Mesendoderm (in vitro differentiated cells): Measurements from ENCODE around the gene PTPRF.

Experiments used
- DNase-seq: peaks from one replicate; pipeline ENCODE4 v3.0.0; 2013
- H2AK5ac ChIP-seq: 2 replicates; pipeline ENCODE4 v1.6.1; 2013; ENCODE audit warnings: low read length, inconsistent platforms
- H2BK120ac ChIP-seq: 2 replicates; pipeline ENCODE4 v1.6.1; 2013; ENCODE audit warnings: low read depth, mild to moderate bottlenecking, low read length, moderate library complexity, mixed read lengths
- H2BK15ac ChIP-seq: replicated peaks from 2 replicates; pipeline ENCODE4 v1.6.1; 2013; ENCODE audit warnings: low read depth, mild to moderate bottlenecking, moderate library complexity
- H2BK5ac ChIP-seq: 2 replicates; pipeline ENCODE4 v1.6.1; 2013; ENCODE audit warnings: low read length, inconsistent platforms
- H3K18ac ChIP-seq: 2 replicates; pipeline ENCODE4 v1.6.1; 2013; ENCODE audit warnings: mild to moderate bottlenecking, low read length, mixed read lengths
- H3K23ac ChIP-seq: one replicate; pipeline ENCODE4 v1.6.1; 2013; ENCODE audit warnings: low read length
- H3K27ac ChIP-seq: 2 replicates; pipeline ENCODE4 v1.5.1; 2013; ENCODE audit warnings: low read depth, mild to moderate bottlenecking, inconsistent platforms, low read length, moderate library complexity
- H3K27me3 ChIP-seq: 2 replicates; pipeline ENCODE4 v1.6.1; 2013; ENCODE audit warnings: low read length, control low read depth, mild to moderate bottlenecking, inconsistent platforms; ENCODE audit not compliant: insufficient read depth, poor library complexity
- H3K36me3 ChIP-seq: 2 replicates; pipeline ENCODE4 v1.6.1; 2013; ENCODE audit warnings: low read length, inconsistent platforms; ENCODE audit not compliant: control insufficient read depth, insufficient read depth
- H3K4ac ChIP-seq: one replicate; pipeline ENCODE4 v1.6.1; 2013; ENCODE audit warnings: low read depth, mild to moderate bottlenecking, low read length, moderate library complexity
- H3K4me1 ChIP-seq: 2 replicates; pipeline ENCODE4 v1.6.1; 2013; ENCODE audit warnings: low read depth, low read length, inconsistent platforms; ENCODE audit not compliant: control insufficient read depth
- H3K4me2 ChIP-seq: 2 replicates; pipeline ENCODE4 v1.6.1; 2013; ENCODE audit warnings: low read length
- H3K4me3 ChIP-seq: 2 replicates; pipeline ENCODE4 v1.5.1; 2013; ENCODE audit warnings: mild to moderate bottlenecking, low read length
- H3K56ac ChIP-seq: one replicate; pipeline ENCODE4 v1.6.1; 2013; ENCODE audit warnings: low read length
- H3K79me1 ChIP-seq: 2 replicates; pipeline ENCODE4 v1.6.1; 2013; ENCODE audit warnings: low read length, inconsistent platforms
- H3K79me2 ChIP-seq: 2 replicates; pipeline ENCODE4 v1.6.1; 2013; ENCODE audit warnings: mild to moderate bottlenecking, low read length; ENCODE audit not compliant: control insufficient read depth, insufficient read depth
- H3K9ac ChIP-seq: 2 replicates; pipeline ENCODE4 v1.6.1; 2013; ENCODE audit warnings: low read length, inconsistent platforms
- H4K5ac ChIP-seq: one replicate; pipeline ENCODE4 v1.6.1; 2013; ENCODE audit warnings: low read length
- H4K8ac ChIP-seq: one replicate; pipeline ENCODE4 v1.6.1; 2013; ENCODE audit warnings: low read depth, mild to moderate bottlenecking, control low read depth, low read length, moderate library complexity
- WGBS: extraction: QIAGEN DNeasy Blood & Tissue Kit; methylation state at CpG from one replicate; pipeline ENCODE4 v1.1.7; 2013; ENCODE audit warnings: low lambda C conversion rate, missing lambda C conversion rate; ENCODE audit not compliant: insufficient coverage; ENCODE audit errors: extremely low coverage; 5-methylcytosine and 5-hydroxymethylcytosine counted together

The PTPRF gene

DNA sequence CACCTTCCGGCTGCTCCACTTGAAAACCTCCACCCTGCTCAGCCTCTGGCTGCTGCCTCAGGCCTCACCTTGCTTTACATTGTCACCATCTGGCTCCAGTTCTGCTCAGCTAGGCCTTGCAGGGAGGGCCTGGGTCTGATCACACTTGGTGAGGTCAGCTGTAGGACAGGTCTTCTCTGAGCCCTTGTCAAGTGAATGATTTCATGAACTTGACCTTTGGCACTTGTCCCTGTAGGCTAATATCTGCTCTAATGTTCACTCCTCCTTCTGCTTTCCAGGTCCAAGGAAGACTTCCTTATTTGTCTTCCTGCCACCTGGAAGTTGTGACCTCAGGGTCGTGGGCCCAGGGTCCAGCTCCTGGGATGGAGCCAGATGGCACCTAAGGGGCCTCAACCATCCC, 41.4 kb downstream of the PTPRF start:
- no CpG with 5 or more reads among the region's 2 CpGs for WGBS
- H3K79me2 ChIP-seq: no peaks in the 10 kb centered on the region
- no peaks in the 10 kb centered on the region for H3K79me1 ChIP-seq
- peaks cover 7% of the 10 kb centered on the region for H3K36me3 ChIP-seq
- no peak overlapping the region for H2BK5ac ChIP-seq
- H3K27ac ChIP-seq: no peak overlapping the region
- no peak overlapping the region for H3K4me3 ChIP-seq
- no peak overlapping the region for H4K8ac ChIP-seq
- H3K18ac ChIP-seq: no peak overlapping the region
- no peak overlapping the region for H3K4me2 ChIP-seq
- H4K5ac ChIP-seq: no peak overlapping the region
- H2BK120ac ChIP-seq: no peak overlapping the region
- no peak overlapping the region for H2BK15ac ChIP-seq
- DNase-seq: no peak
- no peaks in the 10 kb centered on the region for H3K27me3 ChIP-seq
- no peaks in the 10 kb centered on the region for H3K4me1 ChIP-seq
- H3K9ac ChIP-seq: no peak overlapping the region
- H3K23ac ChIP-seq: no peak overlapping the region
- H2AK5ac ChIP-seq: no peak overlapping the region
- H3K4ac ChIP-seq: no peak overlapping the region
- H3K56ac ChIP-seq: no peak overlapping the region

- no peaks in the 10 kb centered on the region for H3K4me1 ChIP-seq
- peaks cover 7% of the 10 kb centered on the region for H3K36me3 ChIP-seq
- H3K27ac ChIP-seq: no peak overlapping the region
These were observed 41.9 kb downstream of the PTPRF start for GRCh38 chr1:43572538-43572937.

GRCh38 chr1:43573066-43573800, 42.5 kb downstream of the PTPRF start:
- H3K36me3 ChIP-seq: peaks cover 7% of the 10 kb centered on the region
- H2BK5ac ChIP-seq: no peak overlapping the region
- no peak overlapping the region for H4K5ac ChIP-seq
- H4K8ac ChIP-seq: no peak overlapping the region
- no peak overlapping the region for H2BK15ac ChIP-seq
- H3K23ac ChIP-seq: no peak overlapping the region
- H3K27ac ChIP-seq: no peak overlapping the region
- no peak overlapping the region for H3K56ac ChIP-seq
- no CpG with 5 or more reads among the region's 11 CpGs for WGBS
- no peaks in the 10 kb centered on the region for H3K79me1 ChIP-seq
- H3K79me2 ChIP-seq: no peaks in the 10 kb centered on the region
- H2BK120ac ChIP-seq: no peak overlapping the region
- H3K27me3 ChIP-seq: no peaks in the 10 kb centered on the region
- no peak overlapping the region for H3K18ac ChIP-seq
- no peak for DNase-seq
- no peak overlapping the region for H3K4me3 ChIP-seq
- H3K4ac ChIP-seq: no peak overlapping the region
- no peak overlapping the region for H3K9ac ChIP-seq
- no peak overlapping the region for H3K4me2 ChIP-seq
- H2AK5ac ChIP-seq: no peak overlapping the region
- H3K4me1 ChIP-seq: no peaks in the 10 kb centered on the region

More at GRCh38 chr1:43572538-43572937, 41.9 kb downstream of the PTPRF start:
- Histone ChIP-seq H3K9ac (no peak overlapping the region), H4K8ac (no peak overlapping the region), H2BK15ac (no peak overlapping the region), H3K56ac (no peak overlapping the region), H2BK120ac (no peak overlapping the region), H3K79me2 (no peaks in the 10 kb centered on the region), H3K23ac (no peak overlapping the region), H3K79me1 (no peaks in the 10 kb centered on the region), H3K18ac (no peak overlapping the region), H4K5ac (no peak overlapping the region), H3K4me2 (no peak overlapping the region), H3K4ac (no peak overlapping the region), H2BK5ac (no peak overlapping the region), H3K27me3 (no peaks in the 10 kb centered on the region), H3K4me3 (no peak overlapping the region), H2AK5ac (no peak overlapping the region)
- no peak for DNase-seq
- no CpG with 5 or more reads among the region's 9 CpGs for WGBS

DNA sequence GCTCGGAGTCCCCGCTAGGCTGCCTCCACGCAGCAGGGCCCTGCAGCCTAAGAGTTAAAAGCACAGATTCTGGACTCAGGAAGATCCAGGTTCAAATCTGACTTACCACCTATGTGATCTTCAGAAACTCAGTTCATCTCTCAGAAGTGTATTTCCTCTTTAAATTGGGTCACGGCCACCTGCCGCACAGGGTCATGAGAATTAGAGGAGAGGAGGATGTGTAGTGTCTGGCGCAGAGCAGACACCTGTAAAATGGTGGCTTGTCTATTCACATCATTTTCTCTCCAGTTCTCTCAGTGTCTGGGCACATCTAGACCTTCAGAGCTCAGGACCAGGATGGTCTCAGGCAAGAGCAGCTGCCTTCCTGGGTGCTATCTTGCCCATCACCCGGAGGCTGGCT, 45.8 kb downstream of the PTPRF start:
- Histone ChIP-seq H3K4ac (no peak overlapping the region), H3K18ac (no peak overlapping the region), H2BK15ac (no peak overlapping the region), H3K27ac (no peak overlapping the region), H3K79me1 (no peaks in the 10 kb centered on the region), H2BK5ac (no peak overlapping the region), H3K4me3 (no peak overlapping the region), H3K9ac (no peak overlapping the region), H4K5ac (no peak overlapping the region), H3K27me3 (no peaks in the 10 kb centered on the region), H3K79me2 (no peaks in the 10 kb centered on the region), H3K4me2 (no peak overlapping the region), H4K8ac (no peak overlapping the region), H3K23ac (no peak overlapping the region), H2BK120ac (no peak overlapping the region), H3K56ac (no peak overlapping the region), H2AK5ac (no peak overlapping the region), H3K36me3 (peaks cover 12% of the 10 kb centered on the region), H3K4me1 (no peaks in the 10 kb centered on the region)
- no CpG with 5 or more reads among the region's 7 CpGs for WGBS
- DNase-seq: no peak

DNA sequence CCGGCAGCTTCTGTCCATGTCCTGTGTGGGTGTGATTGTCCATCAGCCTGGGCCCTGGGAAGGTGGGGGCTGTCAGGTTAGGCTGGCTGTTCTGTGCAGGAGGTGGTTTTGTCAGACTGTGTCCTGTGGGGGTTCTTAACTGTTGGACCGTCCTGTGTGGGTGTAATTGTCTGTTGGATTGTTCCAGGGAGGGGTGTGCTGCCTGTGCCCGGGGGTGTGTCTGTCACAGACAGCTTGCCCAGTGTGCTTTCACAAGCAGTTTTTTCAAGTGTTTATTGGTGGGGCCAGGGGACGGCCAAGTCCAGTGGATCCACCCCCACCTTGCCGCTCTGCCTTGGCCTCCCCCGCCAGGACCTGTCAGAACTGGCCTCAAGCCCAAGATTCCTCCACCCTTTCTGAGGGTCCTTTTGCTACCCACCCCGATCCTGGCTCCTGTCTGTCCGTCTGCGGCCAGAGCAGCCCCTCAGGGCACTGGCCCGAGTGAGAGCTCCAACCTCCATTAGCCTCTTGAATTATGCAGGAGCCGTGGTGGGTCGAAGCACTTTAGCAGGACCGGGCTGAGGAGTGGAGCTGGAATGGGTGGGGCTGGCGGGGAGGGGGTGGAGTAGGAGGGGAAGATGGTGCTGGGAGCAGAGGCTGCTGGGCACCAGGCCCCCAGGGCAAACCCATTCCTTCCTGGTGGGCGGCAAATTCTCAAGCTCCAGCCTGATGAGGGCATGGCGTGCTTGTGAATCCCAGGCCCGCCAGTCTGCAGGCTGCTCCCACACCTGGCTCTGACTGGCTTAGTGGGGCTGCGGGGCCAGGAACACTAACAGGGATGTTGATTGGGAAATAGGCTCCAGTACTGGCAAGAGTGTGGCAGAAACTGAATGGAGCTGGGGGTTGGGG, 47.2 kb downstream of the PTPRF start:
- peak overlapping the region; percentile 10 for H3K56ac ChIP-seq
- H3K4me2 ChIP-seq: no peak overlapping the region
- H3K27me3 ChIP-seq: no peaks in the 10 kb centered on the region
- peak; percentile 41 for DNase-seq
- WGBS: no CpG with 5 or more reads among the region's 18 CpGs
- H3K4me3 ChIP-seq: no peak overlapping the region
- no peaks in the 10 kb centered on the region for H3K79me1 ChIP-seq
- no peak overlapping the region for H4K8ac ChIP-seq
- H3K18ac ChIP-seq: no peak overlapping the region
- no peak overlapping the region for H2BK5ac ChIP-seq
- H3K79me2 ChIP-seq: no peaks in the 10 kb centered on the region
- H3K23ac ChIP-seq: no peak overlapping the region
- no peak overlapping the region for H2AK5ac ChIP-seq
- no peak overlapping the region for H3K9ac ChIP-seq
- H2BK120ac ChIP-seq: no peak overlapping the region
- H3K36me3 ChIP-seq: peaks cover 9% of the 10 kb centered on the region
- H4K5ac ChIP-seq: no peak overlapping the region
- no peak overlapping the region for H3K4ac ChIP-seq
- H3K27ac ChIP-seq: no peak overlapping the region
- no peaks in the 10 kb centered on the region for H3K4me1 ChIP-seq
- H2BK15ac ChIP-seq: no peak overlapping the region
